ENCODE results near the gene MYLIP. TPM values are rescaled to one million over a fixed set of nuclear protein-coding genes. Genes with fewer than 3 reads are reported as not detected.

The MYLIP gene
- total RNA-seq, 1 donor = 10.1 TPM

DNA sequence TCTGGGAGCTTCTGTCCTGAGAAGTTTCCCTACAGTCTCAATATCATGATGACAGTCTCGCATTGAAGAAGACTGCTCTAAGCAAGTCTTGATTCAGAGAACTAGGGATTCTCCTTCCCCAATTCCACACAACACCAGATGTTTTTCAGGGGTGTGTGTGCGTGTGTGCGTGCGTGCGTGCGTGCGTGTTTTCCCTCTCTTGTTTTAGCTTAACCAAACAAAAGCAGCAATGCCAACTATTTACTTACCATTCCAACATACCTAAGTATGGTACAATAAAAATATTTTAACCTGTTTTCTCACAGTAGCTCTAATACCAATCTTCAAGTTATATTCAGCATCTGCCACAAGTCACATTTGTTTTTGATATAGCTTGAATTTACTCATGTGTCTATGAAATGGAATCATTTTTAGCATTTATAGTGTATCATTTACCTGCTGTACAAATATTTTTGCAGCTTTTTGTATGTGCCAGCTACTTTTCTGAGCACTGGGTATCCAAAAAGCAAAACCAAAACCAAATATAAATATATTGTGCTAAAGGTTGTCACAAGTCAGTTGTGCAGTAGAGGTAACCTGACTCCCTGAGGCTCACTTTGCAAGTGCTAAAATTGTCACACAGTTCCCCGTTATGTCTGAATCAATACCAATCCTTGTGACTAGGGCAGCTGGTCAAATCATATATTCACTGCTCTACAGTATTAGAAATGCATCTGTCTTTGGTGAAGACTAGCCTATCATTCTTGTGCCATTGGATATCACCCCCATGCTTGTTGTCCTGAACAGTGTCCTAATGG lies 21.7 kb upstream of the MYLIP start:
- H3K4me2 ChIP-seq (ENCODE audit: insufficient read depth, low read length) = no peak overlapping the region
- H3K79me2 ChIP-seq (ENCODE audit: insufficient read depth, low read length) = no peaks in the 10 kb centered on the region
- no peaks in the 10 kb centered on the region for H4K20me1 ChIP-seq (ENCODE audit: insufficient read depth, low read length)
- no peaks in the 10 kb centered on the region for H3K27me3 ChIP-seq (ENCODE audit: insufficient read depth, low read length)
- DNase-seq (ENCODE audit: insufficient read length, low spot score, missing footprints) = no peak
- H3K4me1 ChIP-seq (ENCODE audit: insufficient read depth, low read length) = no peaks in the 10 kb centered on the region
- no peaks in the 10 kb centered on the region for H3K36me3 ChIP-seq (ENCODE audit: insufficient read depth, low read length)
- H2AFZ ChIP-seq (ENCODE audit: low read length) = no peak overlapping the region
- no peaks in the 10 kb centered on the region for H3K9me3 ChIP-seq (ENCODE audit: low read depth, low read length)
- TF ChIP-seq, protein P1, sequence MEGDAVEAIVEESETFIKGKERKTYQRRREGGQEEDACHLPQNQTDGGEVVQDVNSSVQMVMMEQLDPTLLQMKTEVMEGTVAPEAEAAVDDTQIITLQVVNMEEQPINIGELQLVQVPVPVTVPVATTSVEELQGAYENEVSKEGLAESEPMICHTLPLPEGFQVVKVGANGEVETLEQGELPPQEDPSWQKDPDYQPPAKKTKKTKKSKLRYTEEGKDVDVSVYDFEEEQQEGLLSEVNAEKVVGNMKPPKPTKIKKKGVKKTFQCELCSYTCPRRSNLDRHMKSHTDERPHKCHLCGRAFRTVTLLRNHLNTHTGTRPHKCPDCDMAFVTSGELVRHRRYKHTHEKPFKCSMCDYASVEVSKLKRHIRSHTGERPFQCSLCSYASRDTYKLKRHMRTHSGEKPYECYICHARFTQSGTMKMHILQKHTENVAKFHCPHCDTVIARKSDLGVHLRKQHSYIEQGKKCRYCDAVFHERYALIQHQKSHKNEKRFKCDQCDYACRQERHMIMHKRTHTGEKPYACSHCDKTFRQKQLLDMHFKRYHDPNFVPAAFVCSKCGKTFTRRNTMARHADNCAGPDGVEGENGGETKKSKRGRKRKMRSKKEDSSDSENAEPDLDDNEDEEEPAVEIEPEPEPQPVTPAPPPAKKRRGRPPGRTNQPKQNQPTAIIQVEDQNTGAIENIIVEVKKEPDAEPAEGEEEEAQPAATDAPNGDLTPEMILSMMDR (IDR thresholded peaks at IDR 0.05; ENCODE audit: extremely low read depth, low read depth, low read length) = no peak
- H3K27ac ChIP-seq (ENCODE audit: low read depth, low read length) = no peak overlapping the region
- no peak overlapping the region for H3K4me3 ChIP-seq (ENCODE audit: insufficient read depth, low read length)

DNA sequence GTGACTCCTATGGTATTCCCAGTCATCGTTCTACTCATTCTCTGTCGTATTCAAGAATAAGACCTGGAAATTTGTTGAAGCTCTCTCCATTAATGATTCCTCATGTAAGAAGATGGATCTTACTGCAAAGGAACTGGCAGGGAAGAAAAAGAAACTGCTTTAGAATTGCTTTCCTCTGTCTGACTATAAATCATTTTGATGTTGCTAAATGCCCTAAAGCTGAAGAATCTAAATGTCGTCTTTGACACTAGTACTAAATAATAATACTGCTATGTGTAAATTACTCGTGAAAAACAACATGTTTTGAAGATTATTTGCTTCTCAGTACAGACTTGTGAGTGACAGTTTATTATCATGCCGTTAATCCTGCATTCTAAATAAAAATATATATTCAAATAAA lies 20.5 kb upstream of the MYLIP start:
- no peaks in the 10 kb centered on the region for H4K20me1 ChIP-seq (ENCODE audit: insufficient read depth, low read length)
- H3K36me3 ChIP-seq (ENCODE audit: insufficient read depth, low read length) = no peaks in the 10 kb centered on the region
- H3K4me2 ChIP-seq (ENCODE audit: insufficient read depth, low read length) = no peak overlapping the region
- no peaks in the 10 kb centered on the region for H3K9me3 ChIP-seq (ENCODE audit: low read depth, low read length)
- H3K27me3 ChIP-seq (ENCODE audit: insufficient read depth, low read length) = no peaks in the 10 kb centered on the region
- no peak overlapping the region for H3K27ac ChIP-seq (ENCODE audit: low read depth, low read length)
- H3K4me1 ChIP-seq (ENCODE audit: insufficient read depth, low read length) = no peaks in the 10 kb centered on the region
- TF ChIP-seq, protein P1 (IDR thresholded peaks at IDR 0.05; ENCODE audit: extremely low read depth, low read depth, low read length) = no peak
- DNase-seq (ENCODE audit: insufficient read length, low spot score, missing footprints) = no peak
- no peaks in the 10 kb centered on the region for H3K79me2 ChIP-seq (ENCODE audit: insufficient read depth, low read length)
- no peak overlapping the region for H3K4me3 ChIP-seq (ENCODE audit: insufficient read depth, low read length)
- no peak overlapping the region for H2AFZ ChIP-seq (ENCODE audit: low read length)

DNA sequence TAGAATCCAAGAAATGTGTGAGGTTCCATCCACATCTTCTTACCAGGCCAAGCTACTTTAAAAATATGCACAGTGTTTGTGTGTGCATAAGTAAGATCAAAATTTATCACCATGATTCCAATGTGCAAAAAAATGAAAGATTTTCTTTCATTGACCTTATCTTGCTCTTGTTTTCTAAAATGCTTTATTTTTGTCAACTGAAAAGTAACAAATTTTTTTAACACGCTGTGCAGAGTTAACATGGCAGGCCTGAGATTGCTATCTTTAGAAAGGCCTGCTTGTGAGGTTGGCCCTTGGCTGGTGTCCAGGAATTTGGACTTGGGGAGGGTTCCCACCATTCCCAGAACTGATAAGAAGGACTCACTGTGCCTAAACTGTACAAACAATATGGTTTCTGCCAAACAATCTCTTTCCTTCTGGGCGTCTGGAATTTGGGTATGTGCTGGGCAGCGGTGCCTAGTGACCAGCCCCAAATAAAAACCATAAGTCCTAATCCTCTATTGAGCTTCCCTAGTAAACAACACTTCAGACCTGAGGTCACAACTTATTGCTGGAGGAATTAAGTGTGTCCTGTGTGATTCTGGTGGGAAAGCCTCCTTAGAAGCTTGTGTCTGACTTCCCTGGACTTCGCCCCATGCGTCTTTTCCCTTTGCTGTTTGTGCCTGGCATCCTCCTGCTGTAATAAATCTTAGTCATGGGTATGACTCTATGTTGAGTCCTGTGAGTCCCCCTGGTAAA lies 19.8 kb upstream of the MYLIP start:
- Histone ChIP-seq H4K20me1 (ENCODE audit: insufficient read depth, low read length) (no peaks in the 10 kb centered on the region), H3K4me1 (ENCODE audit: insufficient read depth, low read length) (no peaks in the 10 kb centered on the region), H3K36me3 (ENCODE audit: insufficient read depth, low read length) (no peaks in the 10 kb centered on the region), H3K4me2 (ENCODE audit: insufficient read depth, low read length) (no peak overlapping the region), H2AFZ (ENCODE audit: low read length) (no peak overlapping the region), H3K79me2 (ENCODE audit: insufficient read depth, low read length) (no peaks in the 10 kb centered on the region), H3K27me3 (ENCODE audit: insufficient read depth, low read length) (no peaks in the 10 kb centered on the region), H3K27ac (ENCODE audit: low read depth, low read length) (no peak overlapping the region), H3K4me3 (ENCODE audit: insufficient read depth, low read length) (no peak overlapping the region), H3K9me3 (ENCODE audit: low read depth, low read length) (no peaks in the 10 kb centered on the region)
- no peak for DNase-seq (ENCODE audit: insufficient read length, low spot score, missing footprints)
- TF ChIP-seq, protein P1 (IDR thresholded peaks at IDR 0.05; ENCODE audit: extremely low read depth, low read depth, low read length) = no peak

DNA sequence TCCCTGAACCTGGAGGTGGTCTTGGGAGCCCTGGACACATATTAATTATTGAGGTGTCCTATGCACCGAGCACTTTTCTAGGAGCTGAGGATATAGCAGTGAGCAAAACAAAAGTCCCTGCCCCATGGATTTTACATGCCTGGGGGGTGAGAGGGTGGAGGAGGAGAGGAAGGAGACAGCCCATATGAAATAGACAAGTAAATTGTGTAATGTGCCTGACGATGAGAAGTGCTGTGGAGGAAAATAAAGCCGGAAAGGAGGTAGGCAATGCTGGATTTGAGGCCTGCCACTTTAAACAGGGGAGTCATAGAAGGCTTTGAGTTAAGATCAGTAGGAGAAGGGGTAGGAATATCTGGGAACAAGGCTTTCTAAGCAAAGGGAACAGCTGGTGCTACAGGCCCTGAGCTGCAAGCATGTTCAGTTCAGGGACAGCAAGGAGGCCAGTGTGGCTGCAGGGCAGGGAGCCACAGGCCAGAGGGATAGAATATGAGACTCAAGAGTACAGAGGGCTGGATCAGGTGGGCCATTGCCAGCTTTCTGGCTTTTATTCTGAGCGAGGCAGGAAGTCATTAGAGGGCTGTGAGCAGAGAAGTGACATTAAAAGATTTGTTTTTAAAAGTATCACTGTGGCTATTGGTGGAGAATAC lies 19.1 kb upstream of the MYLIP start:
- no peak overlapping the region for H3K4me2 ChIP-seq (ENCODE audit: insufficient read depth, low read length)
- H3K27ac ChIP-seq (ENCODE audit: low read depth, low read length) = no peak overlapping the region
- peaks cover 3% of the 10 kb centered on the region for H3K27me3 ChIP-seq (ENCODE audit: insufficient read depth, low read length)
- no peaks in the 10 kb centered on the region for H3K9me3 ChIP-seq (ENCODE audit: low read depth, low read length)
- no peaks in the 10 kb centered on the region for H3K36me3 ChIP-seq (ENCODE audit: insufficient read depth, low read length)
- H3K79me2 ChIP-seq (ENCODE audit: insufficient read depth, low read length) = no peaks in the 10 kb centered on the region
- no peak overlapping the region for H2AFZ ChIP-seq (ENCODE audit: low read length)
- H3K4me3 ChIP-seq (ENCODE audit: insufficient read depth, low read length) = no peak overlapping the region
- H3K4me1 ChIP-seq (ENCODE audit: insufficient read depth, low read length) = no peaks in the 10 kb centered on the region
- H4K20me1 ChIP-seq (ENCODE audit: insufficient read depth, low read length) = no peaks in the 10 kb centered on the region
- TF ChIP-seq, protein P1 (IDR thresholded peaks at IDR 0.05; ENCODE audit: extremely low read depth, low read depth, low read length) = no peak
- no peak for DNase-seq (ENCODE audit: insufficient read length, low spot score, missing footprints)
